NCI-H69 (cell line): ENCODE data around the gene CDYL.
"Not testable (repeated sequence)": the region's sequence is repeated elsewhere in the genome, so short reads cannot be mapped to it uniquely, and the experiment has no call there.

ENCODE experiments used
- DNase-seq: peaks from one replicate; lab custom pipeline; 2025; lab: John Stamatoyannopoulos, UW

The CDYL gene

DNA sequence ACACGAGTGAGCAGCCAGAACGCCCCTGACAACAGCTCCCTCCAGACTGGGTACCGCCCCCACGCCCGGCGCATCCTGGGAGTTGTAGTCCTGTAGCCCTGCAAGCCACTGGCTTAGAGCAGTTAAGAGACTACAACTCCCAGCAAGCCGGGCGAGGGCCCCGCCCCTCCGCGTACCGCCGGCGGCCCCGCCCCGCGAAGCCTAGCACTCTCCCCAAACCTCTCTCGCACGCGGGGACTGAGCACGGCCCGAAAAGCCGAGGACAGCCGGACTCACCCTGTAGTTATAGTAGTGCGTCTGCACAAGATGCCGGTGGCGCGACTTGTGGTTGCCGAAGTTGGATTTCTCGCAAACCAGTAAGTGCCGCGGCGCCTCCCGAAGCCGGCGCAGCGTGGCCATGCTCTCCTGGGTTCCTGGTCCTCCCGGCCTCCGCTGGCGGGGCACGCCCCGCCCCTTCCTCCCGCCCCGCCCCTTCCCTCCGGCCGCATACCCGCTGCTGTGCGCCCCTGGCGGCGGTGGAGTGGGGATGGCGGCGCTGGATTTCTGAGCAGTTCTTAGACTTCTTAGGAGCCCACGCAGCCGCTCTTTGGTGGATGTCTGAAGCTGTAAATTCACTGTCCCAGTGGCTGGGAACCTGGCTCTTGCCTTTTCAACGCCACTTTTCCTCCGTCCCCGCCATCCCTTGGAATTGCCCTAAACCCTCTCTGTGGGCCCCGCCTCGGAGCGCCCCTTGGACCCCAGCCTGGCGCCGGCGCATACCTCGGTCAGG, 227.6 kb downstream of the CDYL start, which contains the start of gene RPP40:
TSS of gene RPP40 (minus strand) at position 434 of the 769 bp plus-strand sequence. CDS start at position 399, 35 bp downstream.
- DNase-seq = peak; percentile 98

DNA sequence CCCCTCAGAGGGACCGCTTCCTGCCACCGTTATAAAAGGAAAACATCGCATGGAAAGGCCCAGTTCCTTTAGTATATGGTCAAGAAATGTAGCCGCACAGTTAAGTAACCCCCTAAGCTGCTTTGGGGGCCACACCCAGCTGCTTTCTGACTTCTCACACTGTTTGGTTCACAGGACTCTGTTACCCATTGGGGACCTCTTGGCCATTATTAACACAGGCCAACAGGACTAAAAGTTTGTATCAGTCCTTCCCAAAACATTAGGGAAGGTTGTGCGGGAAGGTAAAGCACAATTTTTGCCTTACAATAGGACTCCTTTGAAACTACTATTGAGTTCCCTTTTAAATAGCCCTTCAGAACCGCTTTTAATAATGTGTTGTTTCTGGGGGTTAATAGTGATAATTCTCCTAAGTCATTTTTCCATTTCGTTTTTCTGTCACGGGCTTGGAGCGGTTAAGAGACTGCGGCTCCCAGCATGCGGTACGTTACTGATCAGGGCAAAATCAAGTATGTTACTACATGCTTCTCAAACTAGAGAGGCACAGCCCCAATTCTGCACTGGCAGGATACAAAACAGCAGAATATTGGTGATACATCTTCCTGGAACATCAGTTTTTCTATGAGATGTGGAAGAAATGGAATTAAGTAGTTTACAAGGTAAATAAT, 228.3 kb downstream of the CDYL start:
- no peak for DNase-seq

DNA sequence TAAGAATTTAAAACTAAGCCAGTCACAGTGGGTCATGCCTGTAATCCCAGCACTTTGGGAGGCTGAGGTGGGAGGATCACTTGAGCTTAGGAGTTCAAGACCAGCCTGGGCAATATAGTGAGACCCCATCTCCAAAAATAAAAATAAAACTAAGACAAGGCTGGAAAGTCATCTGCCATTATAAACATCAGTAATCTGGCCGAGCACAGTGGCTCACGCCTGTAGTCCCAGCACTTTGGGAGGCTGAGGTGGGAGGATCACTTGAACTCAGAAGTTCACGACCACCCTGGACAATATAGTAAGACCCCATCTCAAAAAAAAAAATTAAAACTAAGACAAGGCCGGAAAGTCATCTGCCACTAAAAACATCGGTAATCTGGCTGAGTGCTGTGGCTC, 228.8 kb downstream of the CDYL start:
- not testable (repeated sequence) for DNase-seq
